ENCODE data around the gene LGMN.

The LGMN gene

GRCh38 chr14:92716131-92716530, 32.3 kb downstream of the LGMN start:
- TF ChIP-seq GATA2 (IDR thresholded peaks at IDR 0.05; ENCODE audit: low read depth, low read length) (no peak), GATA3 (IDR thresholded peaks at IDR 0.05; ENCODE audit: low read depth, low read length) (no peak)

- TF ChIP-seq GATA3 (IDR thresholded peaks at IDR 0.05; ENCODE audit: low read depth, low read length) (no peak), GATA2 (IDR thresholded peaks at IDR 0.05; ENCODE audit: low read depth, low read length) (no peak)
These were observed 35.8 kb downstream of the LGMN start for GRCh38 chr14:92712654-92713051.

GRCh38 chr14:92711976-92712653, 36.3 kb downstream of the LGMN start:
- TF ChIP-seq GATA3 (IDR thresholded peaks at IDR 0.05; ENCODE audit: low read depth, low read length), result no peak
- TF ChIP-seq GATA2 (IDR thresholded peaks at IDR 0.05; ENCODE audit: low read depth, low read length), result no peak

- TF ChIP-seq GATA3 (IDR thresholded peaks at IDR 0.05; ENCODE audit: low read depth, low read length) (no peak), GATA2 (IDR thresholded peaks at IDR 0.05; ENCODE audit: low read depth, low read length) (no peak)
These were observed 38.5 kb downstream of the LGMN start for GRCh38 chr14:92710001-92710341.

GRCh38 chr14:92709340-92710000, 39.0 kb downstream of the LGMN start:
- TF ChIP-seq GATA3 (IDR thresholded peaks at IDR 0.05; ENCODE audit: low read depth, low read length) (no peak), GATA2 (IDR thresholded peaks at IDR 0.05; ENCODE audit: low read depth, low read length) (no peak)

GRCh38 chr14:92706386-92706785, 42.0 kb downstream of the LGMN start:
- TF ChIP-seq GATA2 (IDR thresholded peaks at IDR 0.05; ENCODE audit: low read depth, low read length), result no peak

- TF ChIP-seq GATA3 (IDR thresholded peaks at IDR 0.05; ENCODE audit: low read depth, low read length) (no peak), GATA2 (IDR thresholded peaks at IDR 0.05; ENCODE audit: low read depth, low read length) (no peak)
These were observed 43.6 kb downstream of the LGMN start for GRCh38 chr14:92704821-92705220.

GRCh38 chr14:92704036-92704804, 44.2 kb downstream of the LGMN start:
- TF ChIP-seq GATA2 (IDR thresholded peaks at IDR 0.05; ENCODE audit: low read depth, low read length) (no peak), GATA3 (IDR thresholded peaks at IDR 0.05; ENCODE audit: low read depth, low read length) (no peak)

GRCh38 chr14:92703516-92703915, 44.9 kb downstream of the LGMN start:
- no peak for TF ChIP-seq GATA2 (IDR thresholded peaks at IDR 0.05; ENCODE audit: low read depth, low read length)
- no peak for TF ChIP-seq GATA3 (IDR thresholded peaks at IDR 0.05; ENCODE audit: low read depth, low read length)

GRCh38 chr14:92702441-92702918, 45.9 kb downstream of the LGMN start:
- TF ChIP-seq GATA3 (IDR thresholded peaks at IDR 0.05; ENCODE audit: low read depth, low read length), result no peak
- no peak for TF ChIP-seq GATA2 (IDR thresholded peaks at IDR 0.05; ENCODE audit: low read depth, low read length)

GRCh38 chr14:92701826-92702225, 46.6 kb downstream of the LGMN start:
- TF ChIP-seq GATA2 (IDR thresholded peaks at IDR 0.05; ENCODE audit: low read depth, low read length), result no peak
- TF ChIP-seq GATA3 (IDR thresholded peaks at IDR 0.05; ENCODE audit: low read depth, low read length), result no peak

GRCh38 chr14:92698393-92698792, 50.0 kb downstream of the LGMN start:
- TF ChIP-seq GATA3 (IDR thresholded peaks at IDR 0.05; ENCODE audit: low read depth, low read length), result no peak
- TF ChIP-seq GATA2 (IDR thresholded peaks at IDR 0.05; ENCODE audit: low read depth, low read length), result no peak

GRCh38 chr14:92696366-92696765, 52.1 kb downstream of the LGMN start:
- TF ChIP-seq GATA2 (IDR thresholded peaks at IDR 0.05; ENCODE audit: low read depth, low read length), result no peak

GRCh38 chr14:92695562-92695961, 52.9 kb downstream of the LGMN start:
- TF ChIP-seq GATA3 (IDR thresholded peaks at IDR 0.05; ENCODE audit: low read depth, low read length) (no peak), GATA2 (IDR thresholded peaks at IDR 0.05; ENCODE audit: low read depth, low read length) (no peak)

GRCh38 chr14:92694807-92695206, 53.6 kb downstream of the LGMN start:
- TF ChIP-seq GATA2 (IDR thresholded peaks at IDR 0.05; ENCODE audit: low read depth, low read length) (no peak), GATA3 (IDR thresholded peaks at IDR 0.05; ENCODE audit: low read depth, low read length) (no peak)
